Spleen (tissue), 11 donors: Measurements from ENCODE around the gene SELENOF. TPM values are rescaled to one million over a fixed set of nuclear protein-coding genes. Genes with fewer than 3 reads are reported as not detected.
"Not testable (repeated sequence)": the region's sequence is repeated elsewhere in the genome, so short reads cannot be mapped to it uniquely, and the experiment has no call there.

Experiments
- DNase-seq: peaks from one replicate; pipeline ENCODE4 v3.0.0-alpha.2; 2020
- H3K27ac ChIP-seq, 8 donors: fragments of 200-600 bp; sonication (generic) in 7 of 8; 1 replicate in 4 of 8; 2 replicates in 4 of 8; pipeline versions ENCODE4 v1.5.0 to v1.8.0; 2016 to 2021; ENCODE audit warnings: inconsistent platforms in 4 of 8, mild to moderate bottlenecking in 4 of 8, moderate library complexity in 1 of 8
- H3K27me3 ChIP-seq, 7 donors: fragments of 200-600 bp; sonication (generic) in 6 of 7; replicated peaks in 1 of 7; 1 replicate in 4 of 7; 2 replicates in 3 of 7; pipeline versions ENCODE4 v1.5.0 to v1.8.0; 2016 to 2021; ENCODE audit warnings: inconsistent platforms in 3 of 7, mild to moderate bottlenecking in 1 of 7
- H3K36me3 ChIP-seq, 6 donors: fragments of 200-600 bp; sonication (generic) in 5 of 6; 1 replicate in 4 of 6; 2 replicates in 2 of 6; pipeline versions ENCODE4 v1.5.0 to v1.8.0; 2016 to 2021; ENCODE audit warnings: inconsistent platforms in 2 of 6
- H3K4me1 ChIP-seq, 6 donors: fragments of 200-600 bp; sonication (generic) in 5 of 6; 1 replicate in 3 of 6; 2 replicates in 3 of 6; pipeline versions ENCODE4 v1.5.0 to v1.8.0; 2016 to 2021; ENCODE audit warnings: inconsistent platforms in 3 of 6
- H3K4me3 ChIP-seq, 8 donors: fragments of 200-600 bp; sonication (generic) in 7 of 8; 1 replicate in 4 of 8; 2 replicates in 4 of 8; pipeline versions ENCODE4 v1.5.0 to v1.8.0; 2016 to 2021; ENCODE audit warnings: inconsistent platforms in 4 of 8, mild to moderate bottlenecking in 4 of 8, moderate library complexity in 2 of 8
- H3K9me3 ChIP-seq, 8 donors: fragments of 200-600 bp; sonication (generic) in 7 of 8; 1 replicate in 4 of 8; 2 replicates in 4 of 8; pipeline versions ENCODE4 v1.5.0 to v1.8.0; 2016 to 2021; ENCODE audit warnings: inconsistent platforms in 4 of 8
- POLR2A ChIP-seq, 3 donors: fragments of 450-650 bp; IDR thresholded peaks; one replicate each; pipeline ENCODE4 v1.5.1; 2017; ENCODE audit warnings: antibody characterized with exemption in 3 of 3, mild to moderate bottlenecking in 1 of 3
- POLR2AphosphoS5 ChIP-seq, 3 donors: sonication (generic); formaldehyde crosslinking; IDR thresholded peaks; one replicate each; pipeline ENCODE4 v1.5.1; 2017; ENCODE audit warnings: antibody characterized with exemption in 3 of 3
- WGBS, 5 donors: extraction: QIAGEN DNeasy Blood & Tissue Kit in 3 of 5; methylation state at CpG; one replicate each; pipeline versions ENCODE4 v1.1.5 to v1.1.7; 2013 to 2018; 5-methylcytosine and 5-hydroxymethylcytosine counted together
- intact Hi-C: fragments of 100-400 bp; cut with DNase I; formaldehyde crosslinking; loops from one replicate; pipeline ENCODE4 v1.15.0; 2023; ENCODE audit warnings: low total_unique reads
- polyA plus RNA-seq, 3 donors: library from polyadenylated mRNA; stranded (reverse); fragments of 200-250 nt; gene quantifications; one replicate each; pipeline ENCODE4 v1.2.1, GENCODE V29; 2013
- total RNA-seq, 7 donors: library from RNA; depleted of rRNA in 3 of 7; stranded (reverse); fragments of >200 nt in 3 of 7; fragmentation: NEBNext Ultra II Directional in 4 of 7; extraction: Animal tissue kit (Norgen Biotek cat#: 25700) in 4 of 7; gene quantifications; one replicate each; pipeline versions ENCODE4 v1.1.0 to v1.2.1, GENCODE V29; 2016 to 2021
- TF ChIP-seq, protein P1 (sequence below), 11 experiments: fragments of 200-600 bp in 7 of 11; fragments of 450-650 bp in 4 of 11; sonication (generic) in 4 of 11; IDR thresholded peaks in 8 of 11; conservative IDR thresholded peaks in 3 of 11; 1 replicate in 7 of 11; 2 replicates in 4 of 11; pipeline versions ENCODE4 v1.4.0 to v1.8.0; 2016 to 2021; ENCODE audit warnings: antibody characterized with exemption in 11 of 11, inconsistent platforms in 4 of 11, mild to moderate bottlenecking in 1 of 11
- donor health status: healthy with polysubstance abuse.
- donor health status: DM: no; HTN: no; CAD: no; lungs with moderate emphysema.
- donor health status: DM: no; HTN: no; CAD: no.
- donor health status: Bipolar disorder and iron deficiency.
- donor health status: healthy.
- donor health status: DM: no; HTN: no; CAD: no.
- donor health status: DM: yes; HTN: yes; CAD: no.

Gene SELENOF
- total and polyA plus RNA-seq, 10 donors: 106 to 197 (median 173) TPM

DNA sequence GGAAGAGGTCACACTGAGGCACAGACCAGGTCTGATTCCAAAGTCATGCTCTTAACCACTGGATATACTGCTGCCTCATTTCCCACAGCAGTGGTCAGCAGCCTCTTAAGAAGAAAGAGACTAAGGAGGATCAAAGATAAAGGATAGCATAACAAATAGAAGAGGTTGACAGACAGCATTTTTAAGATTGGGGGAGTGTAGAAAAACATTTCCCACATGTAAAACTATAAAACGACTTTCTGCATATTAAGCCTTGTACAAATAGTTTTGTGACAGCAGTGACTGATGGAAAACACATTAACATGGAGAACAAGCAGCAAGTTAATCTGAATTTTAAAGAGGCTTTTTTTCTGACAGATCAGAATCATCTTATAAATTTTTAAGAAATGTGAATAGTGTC, 92.0 kb downstream of the SELENOF start:
- TF ChIP-seq POLR2AphosphoS5 (IDR thresholded peaks at IDR 0.05) (no peak), POLR2A (IDR thresholded peaks at IDR 0.05) (no peak)
- TF ChIP-seq, protein P1, sequence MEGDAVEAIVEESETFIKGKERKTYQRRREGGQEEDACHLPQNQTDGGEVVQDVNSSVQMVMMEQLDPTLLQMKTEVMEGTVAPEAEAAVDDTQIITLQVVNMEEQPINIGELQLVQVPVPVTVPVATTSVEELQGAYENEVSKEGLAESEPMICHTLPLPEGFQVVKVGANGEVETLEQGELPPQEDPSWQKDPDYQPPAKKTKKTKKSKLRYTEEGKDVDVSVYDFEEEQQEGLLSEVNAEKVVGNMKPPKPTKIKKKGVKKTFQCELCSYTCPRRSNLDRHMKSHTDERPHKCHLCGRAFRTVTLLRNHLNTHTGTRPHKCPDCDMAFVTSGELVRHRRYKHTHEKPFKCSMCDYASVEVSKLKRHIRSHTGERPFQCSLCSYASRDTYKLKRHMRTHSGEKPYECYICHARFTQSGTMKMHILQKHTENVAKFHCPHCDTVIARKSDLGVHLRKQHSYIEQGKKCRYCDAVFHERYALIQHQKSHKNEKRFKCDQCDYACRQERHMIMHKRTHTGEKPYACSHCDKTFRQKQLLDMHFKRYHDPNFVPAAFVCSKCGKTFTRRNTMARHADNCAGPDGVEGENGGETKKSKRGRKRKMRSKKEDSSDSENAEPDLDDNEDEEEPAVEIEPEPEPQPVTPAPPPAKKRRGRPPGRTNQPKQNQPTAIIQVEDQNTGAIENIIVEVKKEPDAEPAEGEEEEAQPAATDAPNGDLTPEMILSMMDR (IDR thresholded peaks at IDR 0.05 in 8 of 11, conservative IDR thresholded peaks at IDR 0.05 in 3 of 11): no peak
- Histone ChIP-seq H3K36me3 (no peaks in the 10 kb centered on the region), H3K27me3 (peaks cover 0 to 4% (median 0%) of the 10 kb centered on the region in 7 donors), H3K4me1 (peaks cover 0 to 10% (median 0%) of the 10 kb centered on the region in 6 donors), H3K9me3 (no peaks in the 10 kb centered on the region), H3K27ac (peak overlapping the region in 2 of 8 donors; percentile 11 to 36), H3K4me3 (no peak overlapping the region)
- intact Hi-C loops: no loop called here
- DNase-seq: no peak
- WGBS, 5 donors: 29 to 57% (median 48%) methylated on average over 1 of the region's 1 CpG

DNA sequence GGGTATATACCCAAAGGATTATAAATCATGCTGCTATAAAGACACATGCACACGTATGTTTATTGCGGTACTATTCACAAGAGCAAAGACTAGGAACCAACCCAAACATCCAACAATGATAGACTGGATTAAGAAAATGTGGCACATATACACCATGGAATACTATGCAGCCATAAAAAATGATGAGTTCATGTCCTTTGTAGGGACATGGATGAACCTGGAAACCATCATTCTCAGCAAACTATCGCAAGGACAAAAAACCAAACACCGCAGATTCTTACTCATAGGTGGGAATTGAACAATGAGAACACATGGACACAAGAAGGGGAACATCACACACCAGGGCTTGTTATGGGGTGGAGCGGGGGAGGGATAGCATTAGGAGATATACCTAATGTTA, 94.0 kb downstream of the SELENOF start:
- DNase-seq, intact Hi-C loops, H3K36me3 ChIP-seq, H3K9me3 ChIP-seq, H3K4me3 ChIP-seq, H3K27me3 ChIP-seq, H3K27ac ChIP-seq, H3K4me1 ChIP-seq: not testable (repeated sequence)
- WGBS, 5 donors: 56 to 87% (median 66%) methylated on average over 4 to 5 of the region's 5 CpGs

DNA sequence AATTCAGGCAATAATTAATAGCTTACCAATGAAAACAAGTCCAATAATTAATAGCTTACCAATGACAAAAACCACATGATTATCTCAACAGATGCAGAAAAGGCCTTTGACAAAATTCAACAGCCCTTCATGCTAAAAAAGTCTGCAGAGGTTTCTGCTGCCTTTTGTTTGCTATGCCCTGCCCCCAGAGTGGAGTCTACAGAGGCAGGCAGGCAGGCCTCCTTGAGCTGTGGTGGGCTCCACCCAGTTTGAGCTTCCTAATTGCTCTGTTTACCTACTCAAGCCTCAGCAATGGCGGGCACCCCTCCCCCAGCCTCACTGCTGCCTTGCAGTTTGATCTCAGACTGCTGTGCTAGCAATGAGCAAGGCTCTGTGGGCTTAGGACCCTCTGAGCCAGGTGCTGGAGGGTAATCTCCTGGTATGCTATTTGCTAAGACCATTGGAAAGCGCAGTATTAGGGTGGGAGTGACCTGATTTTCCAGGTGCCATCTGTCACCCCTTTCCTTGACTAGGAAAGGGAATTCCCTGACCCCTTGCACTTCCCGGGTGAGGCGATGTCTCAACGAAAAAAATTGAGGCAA, 96.6 kb downstream of the SELENOF start:
- DNase-seq, H3K4me3 ChIP-seq, H3K36me3 ChIP-seq, H3K27me3 ChIP-seq, H3K27ac ChIP-seq, H3K4me1 ChIP-seq, H3K9me3 ChIP-seq, intact Hi-C loops: not testable (repeated sequence)
- WGBS, 5 donors: 82 to 98% (median 86%) methylated on average over 4 to 5 of the region's 5 CpGs

DNA sequence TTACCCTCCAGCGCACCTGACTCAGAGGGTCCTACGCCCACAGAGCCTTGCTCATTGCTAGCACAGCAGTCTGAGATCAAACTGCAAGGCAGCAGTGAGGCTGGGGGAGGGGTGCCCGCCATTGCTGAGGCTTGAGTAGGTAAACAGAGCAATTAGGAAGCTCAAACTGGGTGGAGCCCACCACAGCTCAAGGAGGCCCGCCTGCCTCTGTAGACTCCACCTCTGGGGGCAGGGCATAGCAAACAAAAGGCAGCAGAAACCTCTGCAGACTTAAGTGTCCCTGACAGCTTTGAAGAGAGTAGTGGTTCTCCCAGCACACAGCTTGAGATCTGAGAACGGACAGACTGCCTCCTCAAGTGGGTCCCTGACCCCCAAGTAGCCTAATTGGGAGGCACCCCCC, 99.8 kb downstream of the SELENOF start:
- H3K27me3 ChIP-seq, intact Hi-C loops, H3K27ac ChIP-seq, H3K4me1 ChIP-seq, H3K9me3 ChIP-seq, H3K4me3 ChIP-seq, DNase-seq, H3K36me3 ChIP-seq: not testable (repeated sequence)
- 61 to 82% (median 78%) methylated on average over 4 to 5 of the region's 5 CpGs for WGBS, 5 donors

Other genes with a start within 250 kb of the SELENOF start
- gene SH3GLB1, start 209.6 kb downstream of the SELENOF start, total RNA-seq: 100 to 1,000 TPM in 3 of 7 donors, 10 to 100 TPM in 4; 82.7 to 122 (median 88.9) TPM
- gene SH3GLB1, start 209.6 kb downstream of the SELENOF start, polyA plus RNA-seq: 10 to 100 TPM; 20.2 to 35.3 (median 27.3) TPM
- gene HS2ST1, start 509 bp upstream of the SELENOF start, total RNA-seq: 10 to 100 TPM; 20.2 to 32.9 (median 23.9) TPM
- gene HS2ST1, start 509 bp upstream of the SELENOF start, polyA plus RNA-seq: 1 to 10 TPM; 4.6 to 7.4 (median 6.5) TPM